Peyer's patch (tissue), 4 donors: Measurements from ENCODE around the gene RNF224.

Experiments
- CTCF ChIP-seq, 6 experiments: fragments of 450-650 bp in 4 of 6; fragments of 200-600 bp in 2 of 6; sonication (generic) in 1 of 6; IDR thresholded peaks; one replicate each; pipeline ENCODE4 v1.5.1; 2017 to 2019; ENCODE audit warnings: antibody characterized with exemption in 6 of 6, mild to moderate bottlenecking in 3 of 6, moderate library complexity in 1 of 6
- POLR2A ChIP-seq, 2 donors: fragments of 450-650 bp; IDR thresholded peaks; one replicate each; pipeline ENCODE4 v1.5.1; 2017; ENCODE audit warnings: antibody characterized with exemption in 2 of 2, mild to moderate bottlenecking in 2 of 2, moderate library complexity in 2 of 2

GRCh38 chr9:137200311-137201204, 26.7 kb upstream of the RNF224 start, which contains the start of gene TPRN:
- TF ChIP-seq CTCF (IDR thresholded peaks at IDR 0.05), result peak in 2 of 6 experiments; percentile 4 to 20
- peak; percentile 83 to 96 for TF ChIP-seq POLR2A (IDR thresholded peaks at IDR 0.05)
